ENCODE data around the gene USB1.

Gene USB1

DNA sequence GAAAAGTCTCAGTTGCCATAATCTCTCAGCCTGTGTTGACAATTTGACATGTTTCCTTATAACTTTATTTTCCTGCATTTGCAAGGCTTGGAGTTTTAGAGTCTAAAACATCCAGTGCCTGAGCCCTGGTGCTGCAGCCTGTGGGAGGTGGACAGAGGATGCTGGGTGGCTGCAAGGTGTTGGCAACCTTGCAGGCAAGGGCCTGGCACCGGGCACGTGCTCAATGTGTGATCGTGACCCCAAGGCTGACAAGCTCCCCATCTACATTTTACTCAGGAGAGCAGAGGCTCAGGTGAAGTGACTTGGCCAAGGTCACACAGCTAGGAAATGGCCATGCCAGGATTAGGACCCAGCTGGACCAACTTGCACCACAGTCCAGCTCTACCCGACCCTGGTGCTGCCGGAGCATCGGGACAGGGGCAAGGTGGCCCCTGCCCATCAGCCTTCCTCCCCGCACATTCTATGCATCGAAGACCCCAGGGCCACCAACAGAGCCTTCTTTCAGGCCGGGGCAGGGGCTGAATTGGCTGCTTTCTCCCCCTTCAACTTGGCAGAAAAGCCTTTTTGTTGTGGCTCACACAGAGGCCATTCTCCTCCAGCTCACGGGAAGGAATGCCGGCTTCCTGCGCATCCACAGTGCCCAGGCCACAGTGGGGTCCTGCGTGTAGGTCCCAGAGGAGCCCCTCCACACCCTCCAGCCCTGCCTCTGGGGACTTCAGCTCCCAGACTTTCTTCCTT lies 47.5 kb downstream of the USB1 start:
- DNase-seq (ENCODE audit: low read depth) = no peak

GRCh38 chr16:58049232-58050185 lies 48.3 kb downstream of the USB1 start:
- DNase-seq (ENCODE audit: low read depth) = no peak

DNA sequence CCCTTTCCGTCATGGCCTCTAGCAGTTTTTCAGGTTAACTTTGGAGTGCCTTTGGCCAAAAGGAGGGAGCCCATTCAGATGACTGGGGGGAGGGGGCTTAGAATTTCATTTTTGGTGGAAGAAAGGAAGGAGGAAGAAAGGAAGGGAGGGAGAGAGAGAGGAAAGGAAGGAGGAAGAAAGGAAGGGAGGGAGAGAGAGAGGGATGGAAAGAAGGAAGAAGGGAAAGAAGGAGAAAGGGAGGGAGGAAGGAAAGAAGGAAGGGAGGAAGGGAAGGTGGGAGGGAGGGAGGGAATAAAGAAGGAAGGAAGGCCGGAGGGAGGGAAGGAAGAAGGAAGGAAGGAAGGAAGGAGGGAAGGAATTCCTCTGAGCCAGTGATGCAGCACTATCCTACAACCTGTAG lies 50.1 kb downstream of the USB1 start:
- DNase-seq (ENCODE audit: low read depth) = no peak

- no peak for DNase-seq (ENCODE audit: low read depth)
Observed at GRCh38 chr16:58051821-58052603, 50.8 kb downstream of the USB1 start.

DNA sequence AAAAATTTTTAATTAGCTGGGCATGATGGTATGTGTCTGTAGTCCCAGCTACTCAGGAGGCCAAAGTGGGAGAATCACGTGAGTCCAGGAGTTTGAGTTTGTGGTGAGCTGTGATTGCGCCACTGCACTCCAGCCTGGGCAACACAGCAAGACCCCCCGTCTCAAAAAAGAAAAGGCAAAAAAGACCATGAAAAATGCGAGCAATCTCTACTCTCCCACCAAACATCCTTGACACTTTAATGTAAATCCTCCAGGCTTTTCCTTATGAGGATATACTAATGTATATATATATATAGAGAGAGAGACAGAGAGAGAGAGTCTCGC lies 52.4 kb downstream of the USB1 start:
- DNase-seq (ENCODE audit: low read depth) = no peak

- no peak for DNase-seq (ENCODE audit: low read depth)
Observed at GRCh38 chr16:58054289-58054688, 53.1 kb downstream of the USB1 start.

GRCh38 chr16:58056580-58056979 lies 55.4 kb downstream of the USB1 start:
- DNase-seq (ENCODE audit: low read depth) = no peak

DNA sequence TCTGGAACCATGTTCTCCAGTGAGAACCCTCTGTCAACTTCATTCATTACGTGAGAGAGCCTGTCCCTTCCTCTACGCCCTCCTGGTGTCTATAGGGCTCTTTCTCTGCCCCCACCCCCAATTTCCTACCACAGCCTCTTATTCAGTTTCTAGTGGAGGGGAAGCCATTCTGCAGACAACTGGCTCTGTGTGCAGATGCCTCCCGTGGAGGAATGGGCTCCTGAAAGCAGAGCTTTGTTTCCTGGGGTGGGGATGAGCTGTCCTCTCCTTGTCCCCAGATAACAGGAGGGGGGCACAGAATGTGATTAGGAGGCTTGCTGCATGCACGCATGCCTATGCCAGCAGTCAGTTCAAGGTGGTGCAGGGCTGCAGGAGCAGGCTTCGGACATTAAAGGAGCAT lies 55.9 kb downstream of the USB1 start:
- no peak for DNase-seq (ENCODE audit: low read depth)

DNA sequence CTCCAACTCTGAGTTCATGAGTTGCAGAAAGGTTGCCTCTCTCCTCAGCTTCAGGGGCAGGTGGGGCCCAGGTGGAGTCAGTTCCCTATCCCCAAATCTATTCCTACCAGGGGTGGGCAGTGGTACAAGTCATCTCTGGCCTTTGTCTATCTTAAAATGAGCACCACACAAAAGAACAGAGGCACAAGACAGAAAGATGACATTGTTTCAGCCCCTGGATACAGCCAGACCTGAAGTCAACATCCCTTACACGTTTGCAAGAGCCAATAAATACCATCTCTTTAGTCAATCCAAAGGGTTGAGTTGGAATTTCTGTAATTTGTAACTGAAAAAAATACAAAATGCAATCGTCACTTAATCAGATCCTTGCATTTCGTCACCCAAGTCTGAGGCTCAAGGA lies 56.6 kb downstream of the USB1 start:
- DNase-seq (ENCODE audit: low read depth) = no peak

GRCh38 chr16:58062821-58063220 lies 61.6 kb downstream of the USB1 start:
- no peak for DNase-seq (ENCODE audit: low read depth)

DNA sequence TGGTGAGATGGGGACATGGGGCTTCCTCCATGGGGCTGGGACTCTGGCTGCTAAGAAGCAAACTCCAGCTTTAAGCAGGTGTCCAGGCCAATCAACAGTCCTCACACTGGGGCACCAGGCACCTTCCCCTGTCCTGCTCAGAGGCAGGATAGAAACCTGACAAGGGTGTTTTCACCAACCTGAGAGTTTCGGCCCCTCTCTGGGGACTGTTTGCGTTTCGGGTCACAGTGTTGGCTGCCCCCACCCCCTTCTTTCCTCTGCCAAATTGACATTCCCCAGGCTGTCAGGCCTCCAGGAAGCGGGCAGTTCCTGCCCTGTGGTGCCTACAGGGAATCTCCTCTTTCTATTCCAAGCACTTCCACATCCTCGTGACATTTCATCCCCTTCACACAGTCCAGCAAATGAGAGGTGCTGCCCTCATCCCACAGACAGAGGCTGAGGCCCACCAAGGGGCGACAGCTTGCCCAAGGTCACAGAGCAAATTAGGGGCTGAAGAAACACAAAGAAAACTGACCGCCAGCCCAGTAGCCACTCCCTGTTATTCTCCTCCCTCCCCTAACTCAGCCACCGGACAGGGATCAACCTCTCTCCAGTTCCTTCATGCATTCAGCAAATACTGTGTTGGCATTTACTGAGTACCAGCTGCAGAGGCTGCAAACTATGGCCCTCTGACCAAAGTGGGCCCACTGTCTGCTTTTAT lies 62.3 kb downstream of the USB1 start:
- no peak for DNase-seq (ENCODE audit: low read depth)

- no peak for DNase-seq (ENCODE audit: low read depth)
Observed at GRCh38 chr16:58070585-58070984, 69.4 kb downstream of the USB1 start.

Data from GM04503 (cell line).